GM21367 (cell line): Measurements from ENCODE around the gene CCDC82.

Experiments used
- ATAC-seq: cut with Tn5 transposase; IDR thresholded peaks from one replicate; pipeline ENCODE4 v1.9.1; 2021; ENCODE audit not compliant: unreplicated experiment

CCDC82 gene

GRCh38 chr11:96329855-96330510, 59.7 kb downstream of the CCDC82 start:
- no peak for ATAC-seq

- ATAC-seq: no peak
Observed at GRCh38 chr11:96329419-96329818, 60.3 kb downstream of the CCDC82 start.

DNA sequence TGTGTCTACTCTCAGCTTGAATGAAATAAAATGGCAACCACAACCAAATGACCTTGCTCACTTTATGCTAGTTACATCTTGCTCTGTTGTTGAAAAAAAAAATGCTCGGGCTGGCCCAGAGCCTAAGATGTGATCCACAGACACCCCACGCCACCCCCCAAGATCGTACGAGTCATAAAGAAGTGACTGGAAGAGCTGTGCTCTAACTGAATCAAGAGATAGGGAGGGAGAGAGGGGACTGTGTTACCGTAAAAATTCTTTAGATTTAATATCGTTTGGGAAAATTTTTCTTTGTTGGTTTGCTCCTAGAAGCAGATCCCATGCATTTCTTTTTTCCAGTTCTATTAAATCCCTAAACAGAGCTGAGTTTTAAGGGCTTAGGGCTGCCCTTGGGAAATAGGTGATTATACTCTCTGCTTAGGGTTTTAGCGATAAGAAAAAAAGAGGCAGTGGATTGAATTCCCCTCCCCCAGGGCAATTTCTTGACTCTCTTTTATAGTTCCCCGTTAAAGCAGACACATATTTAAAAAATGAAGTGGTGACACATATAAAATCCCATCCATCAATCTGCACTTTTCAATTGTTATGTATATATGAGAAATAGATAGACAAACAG, 61.2 kb downstream of the CCDC82 start:
- ATAC-seq: no peak

DNA sequence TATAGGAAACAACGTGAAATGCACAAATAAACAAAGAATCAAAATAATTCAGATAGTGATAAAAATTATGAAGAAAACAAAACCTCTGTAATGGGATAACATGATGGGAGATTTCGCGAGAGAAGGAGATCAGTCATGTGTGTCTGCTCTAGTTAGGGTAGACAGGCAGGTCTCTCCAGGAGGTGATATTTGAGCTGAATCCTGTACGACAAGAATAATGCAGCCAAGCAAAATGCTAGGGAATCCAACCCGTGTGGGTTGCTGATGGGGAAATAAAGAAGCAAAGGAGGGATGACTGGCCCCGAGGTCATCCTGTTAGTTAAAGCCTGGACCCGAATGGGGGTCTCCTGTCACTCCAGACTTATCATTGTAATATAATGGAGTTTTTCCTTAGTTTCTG, 62.8 kb downstream of the CCDC82 start:
- ATAC-seq: no peak

GRCh38 chr11:96324912-96325311, 64.8 kb downstream of the CCDC82 start:
- ATAC-seq: no peak

DNA sequence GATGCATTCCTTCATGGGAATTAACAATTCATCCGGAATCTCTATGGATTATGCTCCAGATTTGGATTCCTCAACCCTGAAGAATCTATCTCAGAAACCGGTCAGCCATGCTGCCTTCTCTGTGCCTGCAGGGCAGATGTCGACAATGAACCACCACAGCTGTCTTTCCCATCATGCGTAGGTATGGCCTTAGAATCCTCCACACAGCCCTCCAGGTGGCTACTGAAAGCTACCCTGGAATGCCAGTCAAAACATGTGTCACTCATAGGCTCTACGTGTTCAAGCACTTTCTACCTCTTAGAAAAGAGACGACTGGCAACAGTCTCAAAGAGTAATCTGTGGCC, 66.1 kb downstream of the CCDC82 start:
- ATAC-seq: no peak

DNA sequence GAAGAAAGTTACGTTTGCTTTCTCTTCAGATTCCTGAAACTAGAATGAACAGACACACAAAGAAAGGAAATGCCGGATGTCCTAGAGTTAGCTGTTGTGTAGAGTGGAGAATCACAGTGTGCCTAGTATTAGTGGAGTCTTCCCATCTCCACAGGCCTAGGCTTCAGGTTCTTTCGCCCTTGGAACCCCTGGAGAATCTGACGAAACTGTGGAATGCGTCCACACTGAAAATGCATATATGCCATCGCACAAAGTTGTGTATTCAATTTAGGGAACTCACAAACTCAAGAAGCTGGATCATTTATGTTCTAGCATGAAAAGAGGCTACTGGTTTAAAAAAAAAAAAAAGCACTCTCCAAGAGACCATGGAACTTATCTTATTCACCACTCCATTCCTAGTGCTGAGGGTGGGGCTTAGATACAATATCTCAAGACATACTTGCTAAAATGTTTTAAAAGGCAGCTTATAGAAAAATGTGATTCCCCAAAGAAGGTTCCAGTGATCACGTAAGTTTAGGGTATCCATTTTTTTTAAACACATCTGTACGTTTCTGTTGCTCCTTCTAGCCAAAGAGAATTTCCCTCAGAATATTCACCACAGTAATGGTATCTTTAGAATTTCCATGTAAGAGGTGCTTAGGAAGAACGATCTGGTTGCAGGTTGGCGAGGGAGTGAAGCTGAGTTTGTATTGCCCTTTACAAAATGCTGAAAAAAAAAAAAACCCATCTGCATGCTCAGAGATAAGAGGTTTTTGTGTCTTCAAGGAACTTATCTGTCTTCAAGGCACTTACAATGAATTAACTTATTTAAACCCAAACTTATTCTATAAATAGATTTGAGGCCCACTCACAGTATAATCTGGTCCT, 66.7 kb downstream of the CCDC82 start:
- no peak for ATAC-seq

GRCh38 chr11:96321091-96321490, 68.6 kb downstream of the CCDC82 start:
- no peak for ATAC-seq

- no peak for ATAC-seq
Observed at GRCh38 chr11:96319898-96320656, 69.6 kb downstream of the CCDC82 start.

- no peak for ATAC-seq
Observed at GRCh38 chr11:96318850-96319249, 70.9 kb downstream of the CCDC82 start.

- ATAC-seq: no peak
Observed at GRCh38 chr11:96318399-96318798, 71.3 kb downstream of the CCDC82 start.

DNA sequence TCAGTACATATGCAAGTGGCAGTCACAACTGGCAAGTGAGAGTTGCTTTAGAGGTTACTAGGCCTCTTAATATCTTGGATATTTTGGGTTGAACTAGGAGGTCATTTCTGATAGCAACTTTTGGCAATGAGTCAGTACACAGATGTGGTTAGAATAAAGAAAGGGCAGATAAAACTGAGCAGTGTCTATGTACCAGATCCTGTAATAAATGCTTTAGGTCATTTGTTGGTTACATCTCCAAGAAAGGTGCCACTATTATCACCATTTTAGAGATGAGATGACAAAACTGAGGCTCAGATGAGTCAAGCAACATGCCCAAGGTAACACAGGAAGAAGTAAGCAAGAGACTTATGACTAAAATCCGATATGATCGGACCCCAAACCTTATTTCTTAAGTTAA, 71.7 kb downstream of the CCDC82 start:
- ATAC-seq: no peak

GRCh38 chr11:96317571-96317970, 72.1 kb downstream of the CCDC82 start:
- ATAC-seq: no peak

- no peak for ATAC-seq
Observed at GRCh38 chr11:96316869-96317268, 72.8 kb downstream of the CCDC82 start.

GRCh38 chr11:96315476-96315875, 74.2 kb downstream of the CCDC82 start:
- ATAC-seq: no peak

DNA sequence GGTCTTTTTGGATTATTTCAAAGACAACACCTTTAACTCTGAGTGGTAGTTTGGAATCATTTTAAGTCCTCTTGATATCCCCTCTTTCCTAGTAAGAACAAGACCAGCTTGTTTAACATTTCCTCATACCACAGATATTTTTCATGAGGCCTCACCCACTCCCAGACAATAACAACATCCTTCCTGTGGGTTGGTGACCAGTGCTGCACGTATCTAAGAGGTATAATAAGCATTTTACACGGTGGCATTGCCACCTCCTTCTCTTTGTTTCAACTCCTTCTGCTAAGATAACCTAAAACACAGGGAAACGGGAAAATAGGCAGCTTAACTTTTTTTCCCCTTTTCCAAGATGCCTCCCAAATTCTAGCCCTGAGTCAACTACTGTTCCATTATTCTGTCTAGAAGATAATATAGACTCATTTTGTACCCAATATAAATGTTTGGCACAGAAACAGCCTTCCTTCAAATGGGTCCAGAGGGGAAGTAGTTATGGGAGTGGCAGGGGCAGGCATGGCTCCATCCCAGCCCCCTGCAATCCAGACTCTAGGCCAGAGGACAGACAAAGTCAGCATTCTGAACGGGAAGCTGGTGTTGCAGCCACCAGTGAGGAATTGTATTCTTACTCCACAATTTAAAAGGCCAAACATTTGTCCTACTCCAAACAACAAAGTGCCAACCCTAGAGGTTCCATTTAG, 75.2 kb downstream of the CCDC82 start:
- ATAC-seq: no peak

GRCh38 chr11:96313163-96313562, 76.5 kb downstream of the CCDC82 start:
- no peak for ATAC-seq

DNA sequence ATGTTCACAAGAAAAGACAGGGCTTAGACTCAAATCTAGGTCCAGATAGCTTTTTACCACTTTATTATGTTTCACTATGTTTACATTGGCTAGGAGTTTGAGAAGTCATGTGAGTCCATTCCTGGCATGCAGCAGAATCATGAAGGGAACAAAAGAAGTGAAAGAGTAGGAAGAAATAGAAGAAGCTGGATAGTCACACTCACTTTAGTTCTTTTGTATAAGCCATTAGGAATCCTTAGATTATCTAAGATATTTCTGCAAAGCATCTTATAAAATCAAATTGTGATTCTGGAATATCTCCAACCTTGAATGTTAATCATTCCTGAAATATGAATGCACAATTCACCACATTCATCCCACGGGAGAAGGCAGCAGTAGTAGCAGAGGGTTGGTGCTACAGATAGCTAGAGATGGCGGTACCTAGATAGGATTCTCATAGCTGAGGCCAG, 78.6 kb downstream of the CCDC82 start:
- no peak for ATAC-seq

DNA sequence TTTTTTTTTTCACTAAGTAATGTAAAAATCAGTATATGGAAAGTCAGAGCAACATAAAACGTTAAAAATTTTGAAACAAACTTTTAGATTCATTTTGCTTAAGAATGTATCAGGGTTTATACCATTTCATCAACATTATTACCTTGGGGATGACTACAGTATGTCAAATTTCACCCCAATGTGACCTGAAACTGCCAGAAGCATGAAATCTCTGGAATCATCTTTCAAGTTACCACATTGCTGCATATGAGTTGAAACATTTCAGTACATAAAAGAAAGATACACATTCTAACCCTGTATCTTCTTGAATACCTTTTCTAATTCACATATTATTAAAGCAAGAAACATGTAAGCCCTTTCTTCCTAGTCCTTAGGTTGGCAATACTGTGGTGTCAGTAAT, 79.5 kb downstream of the CCDC82 start:
- ATAC-seq: no peak

DNA sequence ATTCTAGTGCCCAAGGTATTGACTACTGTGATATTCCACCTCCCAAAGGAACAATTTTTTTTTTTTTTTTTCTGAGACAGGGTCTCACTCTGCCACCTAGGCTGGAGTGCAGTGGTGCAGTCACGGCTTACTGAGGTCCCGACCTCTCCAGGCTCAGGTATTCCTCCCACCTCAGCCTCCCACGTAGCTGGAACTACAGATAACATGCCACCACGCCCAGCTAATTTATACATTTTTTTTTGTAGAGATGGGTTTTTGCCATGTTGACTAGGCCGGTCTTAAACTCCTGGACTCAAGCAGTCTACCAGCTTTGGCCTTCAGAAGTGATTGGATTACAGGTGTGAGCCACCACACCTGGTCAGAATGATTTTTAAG, 80.1 kb downstream of the CCDC82 start:
- no peak for ATAC-seq
